K562 (cell line): ENCODE results near the gene TRIM71. TPM values are rescaled to one million over a fixed set of nuclear protein-coding genes. Genes with fewer than 3 reads are reported as not detected.

Source experiments
- BRD9 ChIP-seq: fragments of 450-650 bp; IDR thresholded peaks from 2 replicates; pipeline ENCODE4 v1.6.1; 2018; ENCODE audit warnings: low read depth; ENCODE audit not compliant: partially characterized antibody
- HNRNPL ChIP-seq: fragments of 200-400 bp; formaldehyde crosslinking; IDR thresholded peaks from 2 replicates; pipeline ENCODE4 v1.6.1; 2017; ENCODE audit warnings: low read depth, mild to moderate bottlenecking, low read length
- HSF4 ChIP-seq: fragments of 250-450 bp; sonication (Bioruptor Pico); IDR thresholded peaks from 2 replicates; pipeline ENCODE4 v2.1.2; 2022; ENCODE audit warnings: mild to moderate bottlenecking, moderate library complexity, borderline replicate concordance
- JUN ChIP-seq, 2 experiments: sonication (generic) in 1 of 2; formaldehyde crosslinking in 1 of 2; IDR thresholded peaks; 2 replicates each; pipeline versions ENCODE4 v1.6.1 to v1.8.0; 2012 to 2022; ENCODE audit warnings: borderline replicate concordance in 2 of 2, mild to moderate bottlenecking in 2 of 2, improper control_type of control experiment in 1 of 2, low read depth in 1 of 2, low read length in 1 of 2, missing genetic modification reagents in 1 of 2
- KDM5B ChIP-seq: fragments of 200-600 bp; sonication (generic); IDR thresholded peaks from 2 replicates; pipeline ENCODE4 v1.6.1; 2012; ENCODE audit warnings: low read depth, mild to moderate bottlenecking, moderate library complexity, low read length, control low read depth, inconsistent platforms; ENCODE audit not compliant: insufficient replicate concordance
- MCM3 ChIP-seq: fragments of 450-650 bp; IDR thresholded peaks from 2 replicates; pipeline ENCODE4 v1.6.1; 2016
- MCM5 ChIP-seq: fragments of 450-650 bp; IDR thresholded peaks from 2 replicates; pipeline ENCODE4 v1.6.1; 2016; ENCODE audit warnings: low read depth
- TCF7 ChIP-seq: sonication (generic); IDR thresholded peaks from 2 replicates; pipeline ENCODE4 v1.6.1; 2016; ENCODE audit warnings: antibody characterized with exemption, borderline replicate concordance
- XRCC3 ChIP-seq: fragments of 450-650 bp; IDR thresholded peaks from 2 replicates; pipeline ENCODE4 v1.6.1; 2017; ENCODE audit warnings: mild to moderate bottlenecking, moderate library complexity
- ZNF584 ChIP-seq: fragments of 200-800 bp; sonication (Bioruptor generic); IDR thresholded peaks from 2 replicates; pipeline ENCODE4 v1.6.1; 2016; ENCODE audit warnings: low read depth, mild to moderate bottlenecking, missing genetic modification characterization, missing compliant biosample characterization
- polyA plus RNA-seq, 8 experiments: library from polyadenylated mRNA; depleted of rRNA in 4 of 8; stranded (reverse) in 5 of 8; unstranded in 3 of 8; fragments of >200 nt; fragmentation: Nextera tagmentation in 2 of 8; fragmentation: Illumina TruSeq in 1 of 8; extraction: Ambion mirVana in 2 of 8; extraction: Trizol in 1 of 8; gene quantifications; 2 replicates each; pipeline versions ENCODE4 v1.2.1 to v1.2.3, GENCODE V29; 2011 to 2014; ENCODE audit warnings: inconsistent platforms in 1 of 8, missing spikeins in 1 of 8
- total RNA-seq, 7 experiments: library from RNA; depleted of rRNA in 6 of 7; stranded (reverse); fragments of >200 nt in 6 of 7; fragmentation: Illumina TruSeq in 2 of 7; extraction: Trizol in 2 of 7; gene quantifications; 2 replicates each; pipeline versions ENCODE4 v1.2.1 to v1.2.3, GENCODE V29; 2011 to 2021; ENCODE audit warnings: low replicate concordance in 1 of 7
- TF ChIP-seq, protein P1 (sequence below): sonication (generic); formaldehyde crosslinking; IDR thresholded peaks from 2 replicates; pipeline ENCODE4 v1.8.1; 2023; ENCODE audit warnings: mild to moderate bottlenecking, missing genetic modification reagents
- TF ChIP-seq, protein P2 (sequence below): fragments of 200-600 bp; sonication (generic); IDR thresholded peaks from one replicate; pipeline ENCODE4 v1.6.1; 2012; ENCODE audit warnings: mild to moderate bottlenecking, low read depth, low read length, inconsistent platforms

The TRIM71 gene
- total and polyA plus RNA-seq, 9 of the 15 experiments (the other 6 are each of a cell fraction or from before 2014, with no cell fraction given): 0.04 to 0.11 TPM; not detected in 7

DNA sequence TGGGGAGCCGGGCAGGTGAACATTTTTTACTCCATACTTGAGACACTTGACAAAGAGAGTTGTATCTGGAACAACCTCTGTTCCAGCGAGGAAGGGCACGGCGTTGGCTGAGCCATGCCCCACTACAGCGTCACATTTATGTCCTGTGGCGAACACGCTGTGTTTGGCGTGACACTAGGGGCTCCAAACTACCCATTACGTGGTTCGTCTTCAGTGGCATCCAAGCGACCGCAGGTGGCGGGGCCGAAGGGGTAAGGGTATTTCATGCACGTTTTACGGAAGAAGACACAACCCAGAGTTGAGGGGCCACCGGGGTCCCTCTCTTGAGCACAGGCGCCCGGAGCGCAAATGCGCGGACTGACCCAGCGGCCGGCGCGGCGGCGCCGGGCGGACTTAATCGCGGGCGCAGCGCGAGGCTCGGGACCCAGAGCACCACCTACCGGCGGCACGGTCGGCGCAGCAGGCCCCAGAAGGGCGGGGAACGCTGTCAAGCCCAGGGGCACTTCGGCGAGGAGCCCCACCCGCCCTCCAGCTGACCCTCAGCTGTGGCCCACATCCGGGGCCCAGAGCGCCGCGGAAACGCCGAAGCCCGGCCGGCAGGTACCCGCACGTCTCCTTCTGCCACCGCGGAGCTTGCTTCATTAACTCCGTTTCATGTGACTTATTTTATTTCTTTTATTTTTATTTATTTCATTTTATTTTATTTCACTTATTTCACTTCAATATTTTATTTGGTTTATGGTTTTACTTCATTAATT, 36.4 kb upstream of the TRIM71 start (continued):
- TF ChIP-seq, protein P1, sequence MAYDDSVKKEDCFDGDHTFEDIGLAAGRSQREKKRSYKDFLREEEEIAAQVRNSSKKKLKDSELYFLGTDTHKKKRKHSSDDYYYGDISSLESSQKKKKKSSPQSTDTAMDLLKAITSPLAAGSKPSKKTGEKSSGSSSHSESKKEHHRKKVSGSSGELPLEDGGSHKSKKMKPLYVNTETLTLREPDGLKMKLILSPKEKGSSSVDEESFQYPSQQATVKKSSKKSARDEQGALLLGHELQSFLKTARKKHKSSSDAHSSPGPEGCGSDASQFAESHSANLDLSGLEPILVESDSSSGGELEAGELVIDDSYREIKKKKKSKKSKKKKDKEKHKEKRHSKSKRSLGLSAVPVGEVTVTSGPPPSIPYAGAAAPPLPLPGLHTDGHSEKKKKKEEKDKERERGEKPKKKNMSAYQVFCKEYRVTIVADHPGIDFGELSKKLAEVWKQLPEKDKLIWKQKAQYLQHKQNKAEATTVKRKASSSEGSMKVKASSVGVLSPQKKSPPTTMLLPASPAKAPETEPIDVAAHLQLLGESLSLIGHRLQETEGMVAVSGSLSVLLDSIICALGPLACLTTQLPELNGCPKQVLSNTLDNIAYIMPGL (CRISPR knock-in tag): peak; percentile 73; the same call in 1 of the 2 replicates
- TF ChIP-seq HNRNPL (peak; percentile 84; the same call in 1 of the 2 replicates), XRCC3 (no peak), MCM3 (no peak), HSF4 (CRISPR knock-in tag) (no peak), KDM5B (peak; percentile 42), MCM5 (no peak), BRD9 (no peak), ZNF584 (CRISPR knock-in tag) (no peak), TCF7 (no peak), JUN (IDR thresholded peaks at IDR 0.05; ENCODE audit: borderline replicate concordance, low read depth, low read length) (no peak), JUN (CRISPR knock-in tag; IDR thresholded peaks at IDR 0.05; ENCODE audit: borderline replicate concordance) (peak; percentile 32; the same call in 1 of the 2 replicates)
- TF ChIP-seq, protein P2, sequence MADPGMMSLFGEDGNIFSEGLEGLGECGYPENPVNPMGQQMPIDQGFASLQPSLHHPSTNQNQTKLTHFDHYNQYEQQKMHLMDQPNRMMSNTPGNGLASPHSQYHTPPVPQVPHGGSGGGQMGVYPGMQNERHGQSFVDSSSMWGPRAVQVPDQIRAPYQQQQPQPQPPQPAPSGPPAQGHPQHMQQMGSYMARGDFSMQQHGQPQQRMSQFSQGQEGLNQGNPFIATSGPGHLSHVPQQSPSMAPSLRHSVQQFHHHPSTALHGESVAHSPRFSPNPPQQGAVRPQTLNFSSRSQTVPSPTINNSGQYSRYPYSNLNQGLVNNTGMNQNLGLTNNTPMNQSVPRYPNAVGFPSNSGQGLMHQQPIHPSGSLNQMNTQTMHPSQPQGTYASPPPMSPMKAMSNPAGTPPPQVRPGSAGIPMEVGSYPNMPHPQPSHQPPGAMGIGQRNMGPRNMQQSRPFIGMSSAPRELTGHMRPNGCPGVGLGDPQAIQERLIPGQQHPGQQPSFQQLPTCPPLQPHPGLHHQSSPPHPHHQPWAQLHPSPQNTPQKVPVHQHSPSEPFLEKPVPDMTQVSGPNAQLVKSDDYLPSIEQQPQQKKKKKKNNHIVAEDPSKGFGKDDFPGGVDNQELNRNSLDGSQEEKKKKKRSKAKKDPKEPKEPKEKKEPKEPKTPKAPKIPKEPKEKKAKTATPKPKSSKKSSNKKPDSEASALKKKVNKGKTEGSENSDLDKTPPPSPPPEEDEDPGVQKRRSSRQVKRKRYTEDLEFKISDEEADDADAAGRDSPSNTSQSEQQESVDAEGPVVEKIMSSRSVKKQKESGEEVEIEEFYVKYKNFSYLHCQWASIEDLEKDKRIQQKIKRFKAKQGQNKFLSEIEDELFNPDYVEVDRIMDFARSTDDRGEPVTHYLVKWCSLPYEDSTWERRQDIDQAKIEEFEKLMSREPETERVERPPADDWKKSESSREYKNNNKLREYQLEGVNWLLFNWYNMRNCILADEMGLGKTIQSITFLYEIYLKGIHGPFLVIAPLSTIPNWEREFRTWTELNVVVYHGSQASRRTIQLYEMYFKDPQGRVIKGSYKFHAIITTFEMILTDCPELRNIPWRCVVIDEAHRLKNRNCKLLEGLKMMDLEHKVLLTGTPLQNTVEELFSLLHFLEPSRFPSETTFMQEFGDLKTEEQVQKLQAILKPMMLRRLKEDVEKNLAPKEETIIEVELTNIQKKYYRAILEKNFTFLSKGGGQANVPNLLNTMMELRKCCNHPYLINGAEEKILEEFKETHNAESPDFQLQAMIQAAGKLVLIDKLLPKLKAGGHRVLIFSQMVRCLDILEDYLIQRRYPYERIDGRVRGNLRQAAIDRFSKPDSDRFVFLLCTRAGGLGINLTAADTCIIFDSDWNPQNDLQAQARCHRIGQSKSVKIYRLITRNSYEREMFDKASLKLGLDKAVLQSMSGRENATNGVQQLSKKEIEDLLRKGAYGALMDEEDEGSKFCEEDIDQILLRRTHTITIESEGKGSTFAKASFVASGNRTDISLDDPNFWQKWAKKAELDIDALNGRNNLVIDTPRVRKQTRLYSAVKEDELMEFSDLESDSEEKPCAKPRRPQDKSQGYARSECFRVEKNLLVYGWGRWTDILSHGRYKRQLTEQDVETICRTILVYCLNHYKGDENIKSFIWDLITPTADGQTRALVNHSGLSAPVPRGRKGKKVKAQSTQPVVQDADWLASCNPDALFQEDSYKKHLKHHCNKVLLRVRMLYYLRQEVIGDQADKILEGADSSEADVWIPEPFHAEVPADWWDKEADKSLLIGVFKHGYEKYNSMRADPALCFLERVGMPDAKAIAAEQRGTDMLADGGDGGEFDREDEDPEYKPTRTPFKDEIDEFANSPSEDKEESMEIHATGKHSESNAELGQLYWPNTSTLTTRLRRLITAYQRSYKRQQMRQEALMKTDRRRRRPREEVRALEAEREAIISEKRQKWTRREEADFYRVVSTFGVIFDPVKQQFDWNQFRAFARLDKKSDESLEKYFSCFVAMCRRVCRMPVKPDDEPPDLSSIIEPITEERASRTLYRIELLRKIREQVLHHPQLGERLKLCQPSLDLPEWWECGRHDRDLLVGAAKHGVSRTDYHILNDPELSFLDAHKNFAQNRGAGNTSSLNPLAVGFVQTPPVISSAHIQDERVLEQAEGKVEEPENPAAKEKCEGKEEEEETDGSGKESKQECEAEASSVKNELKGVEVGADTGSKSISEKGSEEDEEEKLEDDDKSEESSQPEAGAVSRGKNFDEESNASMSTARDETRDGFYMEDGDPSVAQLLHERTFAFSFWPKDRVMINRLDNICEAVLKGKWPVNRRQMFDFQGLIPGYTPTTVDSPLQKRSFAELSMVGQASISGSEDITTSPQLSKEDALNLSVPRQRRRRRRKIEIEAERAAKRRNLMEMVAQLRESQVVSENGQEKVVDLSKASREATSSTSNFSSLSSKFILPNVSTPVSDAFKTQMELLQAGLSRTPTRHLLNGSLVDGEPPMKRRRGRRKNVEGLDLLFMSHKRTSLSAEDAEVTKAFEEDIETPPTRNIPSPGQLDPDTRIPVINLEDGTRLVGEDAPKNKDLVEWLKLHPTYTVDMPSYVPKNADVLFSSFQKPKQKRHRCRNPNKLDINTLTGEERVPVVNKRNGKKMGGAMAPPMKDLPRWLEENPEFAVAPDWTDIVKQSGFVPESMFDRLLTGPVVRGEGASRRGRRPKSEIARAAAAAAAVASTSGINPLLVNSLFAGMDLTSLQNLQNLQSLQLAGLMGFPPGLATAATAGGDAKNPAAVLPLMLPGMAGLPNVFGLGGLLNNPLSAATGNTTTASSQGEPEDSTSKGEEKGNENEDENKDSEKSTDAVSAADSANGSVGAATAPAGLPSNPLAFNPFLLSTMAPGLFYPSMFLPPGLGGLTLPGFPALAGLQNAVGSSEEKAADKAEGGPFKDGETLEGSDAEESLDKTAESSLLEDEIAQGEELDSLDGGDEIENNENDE: no peak
